Caco-2 (cell line): ENCODE measurements around the gene HTN1. TPM values are rescaled to one million over a fixed set of nuclear protein-coding genes. Genes with fewer than 3 reads are reported as not detected.

ENCODE experiments used
- BruUV-seq: library from RNA; stranded (reverse); fragments of 400-500 nt; replicated peaks from 2 replicates; lab custom pipeline; 2021; lab: Mats Ljungman, UMichigan
- CTCF ChIA-PET: fragments of 300-600 bp; sonication (Branson Sonifier 250); formaldehyde crosslinking; loops from one replicate; lab custom pipeline; 2022; ENCODE audit warnings: antibody characterized with exemption; lab: Charles Lee
- POLR2A ChIA-PET: fragments of 300-600 bp; sonication (Branson Sonifier 250); formaldehyde crosslinking; loops from one replicate; lab custom pipeline; 2022; ENCODE audit warnings: antibody characterized with exemption; lab: Charles Lee
- DNase-seq, 2 experiments: peaks; one replicate each; pipeline versions ENCODE4 v3.0.0 to v3.0.0-alpha.2; 2020 to 2022
- H3K27me3 ChIP-seq: replicated peaks from 2 replicates; pipeline ENCODE4 v1.6.0; 2011; ENCODE audit warnings: low read length; ENCODE audit not compliant: control insufficient read depth, insufficient read depth
- H3K36me3 ChIP-seq: 2 replicates; pipeline ENCODE4 v1.5.1; 2011; ENCODE audit warnings: low read length; ENCODE audit not compliant: control insufficient read depth, insufficient read depth
- H3K4me1 ChIP-seq: fragments of 250-450 bp; sonication (Bioruptor Pico); 2 replicates; pipeline ENCODE4 v1.5.1; 2020; ENCODE audit warnings: mild to moderate bottlenecking
- H3K4me3 ChIP-seq: 2 replicates; pipeline ENCODE4 v1.5.1; 2011; ENCODE audit warnings: low read depth, mild to moderate bottlenecking, control low read depth, low read length
- H3K9me3 ChIP-seq: fragments of 250-450 bp; sonication (Bioruptor Pico); 2 replicates; pipeline ENCODE4 v1.5.1; 2020; ENCODE audit warnings: mild to moderate bottlenecking, moderate library complexity
- H3K27ac Mint-ChIP-seq: one replicate; pipeline ENCODE4 v1.8.0; 2022; ENCODE audit warnings: mixed read lengths; ENCODE audit not compliant: unreplicated experiment
- H3K27me3 Mint-ChIP-seq: one replicate; pipeline ENCODE4 v1.8.0; 2022; ENCODE audit warnings: mixed read lengths; ENCODE audit not compliant: insufficient read depth, unreplicated experiment
- H3K36me3 Mint-ChIP-seq: one replicate; pipeline ENCODE4 v1.8.0; 2022; ENCODE audit warnings: mild to moderate bottlenecking, mixed read lengths; ENCODE audit not compliant: insufficient read depth, unreplicated experiment
- H3K4me1 Mint-ChIP-seq: one replicate; pipeline ENCODE4 v1.8.0; 2022; ENCODE audit warnings: low read depth, mixed read lengths; ENCODE audit not compliant: unreplicated experiment
- H3K4me3 Mint-ChIP-seq: one replicate; pipeline ENCODE4 v1.8.0; 2022; ENCODE audit warnings: mild to moderate bottlenecking, moderate library complexity, mixed read lengths; ENCODE audit not compliant: unreplicated experiment
- H3K9me3 Mint-ChIP-seq: one replicate; pipeline ENCODE4 v1.8.0; 2022; ENCODE audit warnings: mixed read lengths; ENCODE audit not compliant: unreplicated experiment
- CTCF ChIP-seq, 2 experiments: fragments of 200-600 bp in 1 of 2; IDR thresholded peaks; 1 replicate in 1 of 2; 2 replicates in 1 of 2; pipeline versions ENCODE4 v1.5.1 to v1.8.0; 2011 to 2022; ENCODE audit warnings: antibody characterized with exemption in 1 of 2, control low read depth in 1 of 2, inconsistent platforms in 1 of 2, low read depth in 1 of 2, low read length in 1 of 2, mild to moderate bottlenecking in 1 of 2, moderate library complexity in 1 of 2; ENCODE audit not compliant: insufficient read depth in 1 of 2, severe bottlenecking in 1 of 2, unreplicated experiment in 1 of 2
- intact Hi-C: fragments of 100-400 bp; cut with micrococcal nuclease; formaldehyde crosslinking; loops from one replicate; pipeline ENCODE4 v1.10.0; 2022; ENCODE audit not compliant: unreplicated experiment
- total RNA-seq: library from RNA; stranded (reverse); gene quantifications from 2 replicates; pipeline ENCODE4 v1.2.3, GENCODE V29; 2022

Gene HTN1
- total RNA-seq, 1 experiment from 2014 or later = not detected

GRCh38 chr4:70057651-70058050, 7.4 kb downstream of the HTN1 start:
- BruUV-seq = no TSS peak
- no peaks in the 10 kb centered on the region for H3K9me3 Mint-ChIP-seq
- ChIA-PET POLR2A (no interaction called here), CTCF (no interaction called here)
- Histone ChIP-seq H3K9me3 (peaks cover 5% of the 10 kb centered on the region), H3K4me1 (peaks cover 7% of the 10 kb centered on the region; the same call in 1 of the 2 replicates), H3K4me3 (no peak overlapping the region), H3K27me3 (no peaks in the 10 kb centered on the region), H3K36me3 (no peaks in the 10 kb centered on the region)
- intact Hi-C loops = loop anchor here (2.0 kb wide), 1 partner anchor 67 kb away; no protein-coding TSS in a partner anchor
- no peak overlapping the region for H3K27ac Mint-ChIP-seq
- no peaks in the 10 kb centered on the region for H3K27me3 Mint-ChIP-seq
- H3K4me1 Mint-ChIP-seq = peaks cover 18% of the 10 kb centered on the region
- no peak for DNase-seq
- no peak for TF ChIP-seq CTCF (IDR thresholded peaks at IDR 0.05; ENCODE audit: insufficient read depth in 1 of 2, low read depth in 1 of 2, low read length in 1 of 2, severe bottlenecking in 1 of 2, unreplicated experiment in 1 of 2)
- no peak overlapping the region for H3K4me3 Mint-ChIP-seq
- no peaks in the 10 kb centered on the region for H3K36me3 Mint-ChIP-seq

GRCh38 chr4:70059149-70059548, 8.9 kb downstream of the HTN1 start:
- no peaks in the 10 kb centered on the region for H3K9me3 Mint-ChIP-seq
- TF ChIP-seq CTCF (IDR thresholded peaks at IDR 0.05; ENCODE audit: insufficient read depth in 1 of 2, low read depth in 1 of 2, low read length in 1 of 2, severe bottlenecking in 1 of 2, unreplicated experiment in 1 of 2) = no peak

GRCh38 chr4:70062000-70062399, 11.8 kb downstream of the HTN1 start:
- Mint-ChIP-seq H3K4me3 (no peak overlapping the region), H3K9me3 (peaks cover 17% of the 10 kb centered on the region), H3K27me3 (no peaks in the 10 kb centered on the region), H3K36me3 (no peaks in the 10 kb centered on the region), H3K4me1 (peaks cover 32% of the 10 kb centered on the region), H3K27ac (no peak overlapping the region)
- H3K4me1 ChIP-seq = peaks cover 12% of the 10 kb centered on the region
- H3K36me3 ChIP-seq = no peaks in the 10 kb centered on the region
- no peaks in the 10 kb centered on the region for H3K27me3 ChIP-seq
- no peaks in the 10 kb centered on the region for H3K9me3 ChIP-seq
- POLR2A ChIA-PET = no interaction called here
- no peak for TF ChIP-seq CTCF (IDR thresholded peaks at IDR 0.05; ENCODE audit: insufficient read depth in 1 of 2, low read depth in 1 of 2, low read length in 1 of 2, severe bottlenecking in 1 of 2, unreplicated experiment in 1 of 2)
- DNase-seq = no peak
- intact Hi-C loops = no loop called here
- no peak overlapping the region for H3K4me3 ChIP-seq
- BruUV-seq = no TSS peak
- CTCF ChIA-PET = no interaction called here

More at GRCh38 chr4:70059149-70059548, 8.9 kb downstream of the HTN1 start:
- H3K27me3 Mint-ChIP-seq = no peaks in the 10 kb centered on the region
- H3K36me3 ChIP-seq = no peaks in the 10 kb centered on the region
- intact Hi-C loops = loop anchor here (1.0 to 2.0 kb wide), 2 partner anchors 68 to 123 kb away; no protein-coding TSS in a partner anchor
- no peak overlapping the region for H3K4me3 ChIP-seq
- H3K36me3 Mint-ChIP-seq = no peaks in the 10 kb centered on the region
- no peak overlapping the region for H3K4me3 Mint-ChIP-seq
- POLR2A ChIA-PET = no interaction called here
- H3K27me3 ChIP-seq = no peaks in the 10 kb centered on the region
- peak; percentile 42 to 58 for DNase-seq
- H3K9me3 ChIP-seq = peaks cover 5% of the 10 kb centered on the region
- CTCF ChIA-PET = no interaction called here
- H3K4me1 ChIP-seq = peaks cover 7% of the 10 kb centered on the region; the same call in 1 of the 2 replicates
- peak overlapping the region; percentile 71 for H3K27ac Mint-ChIP-seq
- peaks cover 18% of the 10 kb centered on the region for H3K4me1 Mint-ChIP-seq
- no TSS peak for BruUV-seq
